ENCODE measurements around the gene PAGE2. TPM values are rescaled to one million over a fixed set of nuclear protein-coding genes. Genes with fewer than 3 reads are reported as not detected.

PAGE2 gene
- total and polyA plus RNA-seq, 9 of the 15 experiments (the other 6 are each of a cell fraction or from before 2014, with no cell fraction given), result 0.40 to 3.7 (median 1.5) TPM; not detected in 1

DNA sequence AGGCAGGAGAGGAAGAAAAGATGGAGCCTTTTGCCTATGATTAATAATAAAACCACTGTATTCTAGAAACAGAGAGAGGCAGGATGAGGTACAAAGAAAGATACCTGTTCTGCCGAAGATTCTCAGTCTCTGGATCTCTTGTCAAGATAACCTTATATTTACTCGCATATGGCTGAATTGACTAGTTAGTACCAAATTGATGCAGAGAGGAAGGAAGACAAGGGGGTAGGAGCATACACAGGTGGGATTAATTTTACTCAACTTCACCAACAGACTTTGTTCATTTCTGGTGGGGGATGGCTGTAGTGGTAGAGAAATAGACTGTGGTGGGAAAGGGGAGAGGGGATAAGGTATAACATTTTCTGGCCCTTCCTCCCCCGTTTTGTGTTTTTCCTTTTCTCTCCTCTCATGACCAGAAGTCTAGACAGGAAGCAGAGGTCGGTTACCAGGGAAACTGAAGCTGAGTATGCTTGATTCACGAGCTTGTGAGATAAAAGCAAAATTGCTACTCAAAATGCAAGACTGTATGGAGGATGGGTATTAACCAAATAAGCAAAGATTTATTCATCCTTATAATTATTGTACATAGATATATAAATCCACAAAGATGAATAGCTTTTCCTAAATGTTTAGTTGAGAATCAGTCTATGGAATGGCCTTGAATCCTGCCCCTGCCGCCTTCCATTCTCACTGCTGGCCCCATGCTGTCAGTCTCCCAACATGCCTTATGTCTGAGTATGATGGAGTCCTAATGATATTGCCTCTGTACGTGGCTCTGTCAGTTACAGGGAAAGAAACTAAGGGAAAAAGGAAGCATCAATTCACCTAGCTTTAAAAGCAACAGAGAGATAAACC lies 31.8 kb upstream of the PAGE2 start:
- H3K9me3 ChIP-seq (replicated peaks; ENCODE audit: control insufficient read depth, insufficient read depth, low read depth, low read length), result peaks cover 2% of the 10 kb centered on the region; the same call in 1 of the 2 replicates
- TF ChIP-seq GABPA (tag; conservative IDR thresholded peaks at IDR 0.05; ENCODE audit: low read depth) (no peak), RFX1 (IDR thresholded peaks at IDR 0.05) (peak; percentile 60)
- in situ Hi-C loops (cut with MboI) (loop anchor here (25.0 kb wide), 1 partner anchor 420 kb away; no protein-coding TSS in a partner anchor), intact Hi-C loops (cut with micrococcal nuclease) (loop anchor here (1.0 to 10.0 kb wide), 4 partner anchors 52 to 412 kb away; partner anchors contain the start of gene APEX2)
- no peaks in the 10 kb centered on the region for H3K36me3 ChIP-seq (ENCODE audit: control insufficient read depth, insufficient read depth, low read length)
- no peak overlapping the region for H3K4me3 ChIP-seq
- H3K9me1 ChIP-seq (ENCODE audit: control insufficient read depth, insufficient read depth, low read length), result no peaks in the 10 kb centered on the region
- H2AFZ ChIP-seq (ENCODE audit: low read depth, low read length), result peak overlapping the region; percentile 32; the same call in 1 of the 2 replicates
- no peaks in the 10 kb centered on the region for H4K20me1 ChIP-seq (replicated peaks; ENCODE audit: control insufficient read depth, insufficient read depth, low read length)
- POLR2A ChIA-PET, result no interaction called here
- CTCF ChIA-PET (ENCODE audit: low intra/inter-chr PET ratio), result interaction anchor here (0.8 kb wide), 1 partner anchor 632 kb away, joined by 3 read pairs; no protein-coding TSS in a partner anchor
- H3K27me3 ChIP-seq (ENCODE audit: control insufficient read depth in 2 of 2, insufficient read depth in 2 of 2, low read length in 2 of 2), result no peaks in the 10 kb centered on the region
- H3K4me1 ChIP-seq (replicated peaks in 1 of 2; ENCODE audit: control insufficient read depth in 2 of 2, insufficient read depth in 2 of 2, low read length in 2 of 2), result peaks cover 0 to 2% of the 10 kb centered on the region in 2 experiments; a peak in 2 of 5 replicates
- ATAC-seq (no peak), DNase-seq (ENCODE audit: extremely low read depth in 1 of 4, low spot score in 3 of 4) (peak in 1 of 4 experiments; percentile 8), FAIRE-seq (no peak)
- no peaks in the 10 kb centered on the region for H3K79me2 ChIP-seq (ENCODE audit: control insufficient read depth, insufficient read depth, low read length)
- BruUV-seq (replicated peaks), result no TSS peak
- no peak overlapping the region for H3K9ac ChIP-seq (ENCODE audit: insufficient read depth in 1 of 2, low read depth in 2 of 2, low read length in 2 of 2)
- no peak overlapping the region for H3K27ac ChIP-seq (ENCODE audit: extremely low read depth, low read depth, low read length)
- H3K4me2 ChIP-seq (ENCODE audit: insufficient read depth, low read length), result no peak overlapping the region; the same call in 1 of the 2 replicates
- WGBS (ENCODE audit: insufficient coverage, low coverage, missing lambda C conversion rate), result 12% methylated on average over 6 of the region's 7 CpGs
